Stimulated activated CD8-positive, alpha-beta memory T cell treated with anti-CD3 and anti-CD28 coated beads, Interleukin-12 subunit alpha, Interleukin-12 subunit beta, amount 100 ng/mL, for 4 hours (primary cell): Measurements from ENCODE around the gene SLC39A2.
"Not testable (repeated sequence)": the region's sequence is repeated elsewhere in the genome, so short reads cannot be mapped to it uniquely, and the experiment has no call there.

Experiments used
- DNase-seq: peaks from one replicate; pipeline ENCODE4 v3.0.0-alpha.2; 2020; ENCODE audit warnings: low read depth

SLC39A2 gene

GRCh38 chr14:21025371-21026273, 26.5 kb downstream of the SLC39A2 start:
- no peak for DNase-seq

GRCh38 chr14:21026274-21026987, 27.3 kb downstream of the SLC39A2 start:
- no peak for DNase-seq

- DNase-seq = no peak
Observed at GRCh38 chr14:21026988-21027315, 27.9 kb downstream of the SLC39A2 start.

DNA sequence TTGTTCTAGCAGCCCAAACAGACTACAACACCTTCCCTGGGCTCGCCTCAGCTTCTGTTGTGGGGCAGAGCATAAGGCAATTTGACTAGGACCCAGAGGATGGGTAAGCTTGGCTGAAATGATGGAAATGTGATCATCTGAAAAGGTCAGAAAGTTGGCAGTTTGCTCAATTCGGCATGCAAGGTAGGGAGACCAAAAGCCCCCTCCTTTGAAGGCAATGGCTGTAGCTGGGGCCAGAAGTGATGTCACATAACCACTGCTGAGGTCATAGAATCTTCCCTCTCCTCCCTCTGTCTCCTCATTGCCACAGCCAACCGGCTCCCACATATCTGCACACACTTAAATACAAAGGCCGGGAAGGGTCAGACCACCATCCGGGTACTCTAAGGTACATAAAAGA, 30.8 kb downstream of the SLC39A2 start, which contains the start of gene TPPP2:
TPPP2 (plus strand) TSS at position 301 of the 400 bp plus-strand sequence. CDS start 365 bp downstream, outside the sequence.
- no peak for DNase-seq

GRCh38 chr14:21030531-21030930, 31.4 kb downstream of the SLC39A2 start:
- DNase-seq = no peak

DNA sequence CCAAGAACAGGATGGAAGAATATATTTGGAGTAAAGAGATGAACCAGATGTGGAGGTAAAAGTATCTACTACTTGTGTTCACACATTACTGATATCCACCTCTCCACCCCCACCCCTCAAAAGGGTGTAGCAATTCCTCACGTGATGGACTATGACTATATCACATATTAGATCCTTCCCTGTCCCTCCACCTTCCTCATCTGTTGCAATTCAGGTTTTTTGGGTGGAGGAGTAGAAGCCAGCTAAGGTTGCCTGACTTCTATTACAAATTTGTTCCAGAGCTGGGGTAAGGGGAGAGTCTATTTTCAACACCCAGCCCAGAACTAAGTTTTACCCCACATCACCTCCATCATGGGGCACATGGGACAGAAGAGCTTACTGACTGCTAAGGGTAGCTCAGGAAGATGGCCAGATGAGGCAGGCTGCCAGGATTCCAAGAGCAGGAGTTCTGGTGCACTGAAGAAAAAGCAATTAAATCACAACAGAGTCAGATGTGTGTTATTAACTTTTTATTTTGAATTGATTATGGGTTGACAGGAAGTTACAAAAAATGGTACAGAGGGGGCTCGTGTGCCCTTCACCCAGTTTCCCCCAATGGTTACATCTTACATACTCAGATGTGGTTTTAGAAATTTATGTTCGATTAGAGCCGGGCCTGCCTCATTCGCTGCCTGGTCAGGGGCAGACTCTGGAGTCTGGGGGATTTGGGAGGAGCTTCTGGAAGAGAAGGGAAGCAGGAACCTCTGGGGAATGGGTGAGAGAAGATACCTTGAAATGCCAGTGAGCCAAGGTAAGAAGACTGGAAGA, 33.4 kb downstream of the SLC39A2 start:
- DNase-seq = no peak

GRCh38 chr14:21033133-21033698, 34.1 kb downstream of the SLC39A2 start:
- no peak for DNase-seq

DNA sequence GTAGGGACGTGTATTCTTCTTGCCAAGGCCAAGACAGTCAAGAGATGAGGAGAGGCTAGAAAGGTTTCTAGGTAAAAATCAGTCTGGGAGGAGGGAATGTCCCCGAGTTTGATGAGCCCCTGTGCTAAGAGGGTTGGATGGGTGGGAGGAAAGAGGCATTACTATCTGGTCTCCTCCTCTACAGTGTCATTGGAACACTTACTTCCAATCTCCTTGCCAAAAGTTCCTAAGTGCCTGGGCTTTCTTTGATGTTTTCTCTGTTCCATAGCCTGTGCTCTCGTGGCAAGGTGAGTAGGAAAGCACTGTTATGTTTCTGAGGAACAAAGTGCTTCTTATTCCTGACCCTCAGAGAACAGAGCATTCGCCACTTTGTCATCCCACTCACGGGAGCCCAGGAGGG, 35.6 kb downstream of the SLC39A2 start, which contains the start of gene RNASE13:
RNASE13 (minus strand) TSS at position 101 of the 400 bp plus-strand sequence. CDS start 519 bp downstream, outside the sequence.
- no peak for DNase-seq

DNA sequence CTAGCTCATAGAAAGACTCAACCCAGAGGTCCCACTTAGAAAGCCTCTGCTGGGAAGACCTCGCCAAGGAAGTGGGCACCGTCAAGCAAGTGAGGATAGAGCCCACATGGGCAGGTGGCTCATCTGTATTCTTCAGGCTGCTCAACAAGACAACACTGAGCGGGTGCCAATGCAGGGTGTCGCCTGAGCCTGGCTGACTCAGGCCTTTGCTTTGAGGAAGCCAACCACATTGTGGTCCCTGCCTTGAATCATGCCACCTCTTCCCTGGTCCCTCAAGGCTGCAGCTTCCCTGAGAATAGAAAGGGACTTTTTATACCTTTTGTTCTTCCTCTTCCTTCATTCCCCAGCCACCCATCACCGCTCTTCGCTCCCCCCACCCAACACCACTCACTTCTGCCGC, 37.7 kb downstream of the SLC39A2 start:
- DNase-seq = no peak

DNA sequence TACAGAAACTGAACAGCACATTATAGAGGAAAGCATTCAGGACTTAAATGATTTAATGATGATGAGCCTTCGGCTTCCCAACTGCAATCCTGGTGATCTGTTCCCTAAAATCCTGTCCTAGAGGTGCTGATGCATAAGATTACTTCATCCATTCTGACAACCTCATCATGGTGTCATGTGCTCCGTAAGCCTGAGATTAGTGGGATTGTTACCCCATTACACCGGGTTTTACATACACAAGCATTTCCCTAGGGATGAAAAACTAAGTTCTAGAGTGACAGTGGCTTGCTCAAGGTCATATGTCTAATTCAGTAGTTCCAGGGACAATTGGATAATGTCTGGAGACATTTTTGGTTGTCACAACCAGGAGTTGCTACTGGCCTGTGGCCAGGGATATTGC, 38.1 kb downstream of the SLC39A2 start:
- DNase-seq = no peak

DNA sequence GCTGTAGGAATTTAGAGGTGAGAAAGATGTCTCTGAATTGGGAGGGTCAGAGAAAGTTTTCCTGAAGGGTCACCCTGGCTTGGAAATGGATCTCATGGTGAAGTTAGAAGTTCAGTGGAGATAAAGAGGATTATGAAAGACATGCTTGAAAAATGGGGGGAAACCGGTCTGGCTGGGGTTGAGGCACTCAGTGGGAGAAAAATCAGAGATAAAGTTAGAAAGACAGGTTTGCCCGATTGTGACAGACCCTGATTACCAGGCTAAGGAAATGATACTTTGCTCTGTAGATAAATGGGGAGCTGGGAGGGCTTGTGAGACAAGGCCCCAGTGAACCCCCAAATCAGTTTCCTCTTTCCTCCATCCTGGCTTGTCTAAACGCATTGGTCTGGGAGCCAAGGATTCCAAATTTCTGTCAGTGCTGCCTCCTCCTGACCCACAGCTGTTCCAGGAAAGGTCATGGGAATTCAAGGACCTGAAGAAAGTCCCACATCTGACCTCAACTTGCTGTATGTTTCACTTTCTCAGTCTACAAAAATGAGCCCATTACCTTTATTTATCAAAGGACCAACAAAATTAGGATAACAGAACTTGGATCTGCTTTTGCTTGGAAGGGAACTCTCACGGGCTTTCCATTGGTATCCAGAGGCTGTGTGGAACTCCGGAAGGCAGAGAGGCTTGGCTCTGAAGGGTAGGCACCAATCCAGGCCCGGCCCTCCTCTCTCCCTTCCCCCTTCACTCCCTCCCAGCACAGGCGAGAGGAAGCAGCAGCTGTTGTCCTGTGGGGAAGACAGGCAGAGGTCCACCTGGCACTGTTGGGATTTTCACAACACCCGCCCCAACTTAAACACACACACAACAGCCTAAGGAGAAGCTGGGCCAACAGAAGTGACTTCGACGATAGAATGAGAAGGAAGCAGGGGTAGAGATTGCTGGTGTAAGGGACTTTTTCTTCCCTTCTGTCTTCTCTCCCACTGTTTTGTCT, 39.6 kb downstream of the SLC39A2 start:
- DNase-seq = no peak

DNA sequence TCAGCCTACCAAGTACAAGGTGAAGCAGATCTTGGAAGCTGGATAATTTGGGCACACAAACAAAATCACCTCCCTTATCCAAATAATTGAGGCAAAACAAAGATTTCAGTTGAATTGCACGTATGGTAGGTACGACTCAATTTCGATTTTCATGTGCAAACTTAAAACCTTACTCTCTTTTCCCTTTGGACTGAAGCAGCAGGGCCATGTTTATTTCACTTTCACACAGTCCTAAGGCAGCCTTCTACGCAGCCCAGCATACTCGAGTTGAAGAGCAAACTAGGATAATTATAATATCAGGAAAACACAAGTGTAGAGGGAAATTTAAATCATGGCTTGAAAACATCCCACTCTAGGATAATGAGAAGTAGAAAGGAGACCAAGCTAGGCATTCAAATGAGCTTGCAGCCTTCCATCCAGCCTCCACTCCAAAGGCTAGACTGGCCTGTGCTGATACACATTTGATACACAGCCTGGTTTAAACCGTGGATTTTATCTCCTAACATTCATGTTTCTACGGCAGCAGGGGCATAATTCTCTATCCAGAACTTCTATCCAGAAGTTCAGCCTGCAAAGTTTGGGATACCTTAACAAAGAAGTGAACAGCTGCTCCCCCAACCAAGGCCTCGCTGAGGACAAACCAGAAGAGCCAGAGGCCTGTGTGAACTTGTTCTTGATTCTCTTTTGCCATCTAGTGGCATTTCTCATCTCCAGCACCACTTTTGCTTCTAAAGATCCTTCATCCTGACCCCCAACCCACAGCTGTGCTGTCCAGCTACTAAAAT, 40.7 kb downstream of the SLC39A2 start:
- DNase-seq = no peak

DNA sequence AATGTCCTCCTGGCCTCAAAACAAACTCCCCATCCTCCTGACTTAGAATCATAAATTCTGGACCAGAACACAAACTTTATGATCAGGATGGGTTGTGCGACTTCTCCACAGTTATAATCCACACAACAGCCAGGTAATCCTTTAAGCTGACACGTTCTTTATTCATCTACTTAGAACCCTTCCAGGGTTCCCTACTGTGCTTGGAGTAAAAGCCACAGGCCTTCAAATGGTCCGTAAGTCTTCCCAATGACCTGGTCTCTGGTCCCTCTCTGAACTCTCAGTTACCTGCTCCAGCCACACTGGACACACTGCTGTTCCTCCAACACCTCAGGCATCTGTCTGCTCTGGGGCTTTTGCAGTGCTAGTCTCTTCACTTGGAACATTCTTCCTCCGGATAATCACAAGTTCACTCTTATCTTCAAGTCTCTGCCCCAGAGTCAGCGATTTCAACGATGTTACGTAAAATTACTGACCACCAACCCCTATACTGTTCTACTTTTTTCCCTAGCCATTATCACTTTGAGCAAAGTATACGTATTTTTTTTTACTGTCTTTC, 41.4 kb downstream of the SLC39A2 start:
- no peak for DNase-seq

DNA sequence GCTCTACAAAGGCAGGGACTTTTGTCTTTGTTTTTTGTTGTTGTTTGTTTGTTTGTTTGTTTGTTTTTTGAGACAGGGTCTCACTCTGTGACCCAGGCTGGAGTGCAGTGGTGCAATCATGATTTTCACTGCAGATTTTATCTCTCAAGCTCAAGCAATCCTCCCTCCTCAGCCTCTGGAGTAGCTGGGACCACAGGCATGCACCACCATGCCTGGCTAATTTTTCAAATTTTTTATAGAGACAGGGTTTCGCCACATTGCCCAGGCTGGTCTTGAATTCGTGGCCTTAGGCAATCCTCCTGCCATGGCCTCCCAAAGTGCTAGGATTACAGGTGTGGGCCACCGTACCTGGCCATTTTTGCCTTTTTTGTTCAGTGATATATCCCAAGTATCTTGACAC, 41.8 kb downstream of the SLC39A2 start:
- not testable (repeated sequence) for DNase-seq

DNA sequence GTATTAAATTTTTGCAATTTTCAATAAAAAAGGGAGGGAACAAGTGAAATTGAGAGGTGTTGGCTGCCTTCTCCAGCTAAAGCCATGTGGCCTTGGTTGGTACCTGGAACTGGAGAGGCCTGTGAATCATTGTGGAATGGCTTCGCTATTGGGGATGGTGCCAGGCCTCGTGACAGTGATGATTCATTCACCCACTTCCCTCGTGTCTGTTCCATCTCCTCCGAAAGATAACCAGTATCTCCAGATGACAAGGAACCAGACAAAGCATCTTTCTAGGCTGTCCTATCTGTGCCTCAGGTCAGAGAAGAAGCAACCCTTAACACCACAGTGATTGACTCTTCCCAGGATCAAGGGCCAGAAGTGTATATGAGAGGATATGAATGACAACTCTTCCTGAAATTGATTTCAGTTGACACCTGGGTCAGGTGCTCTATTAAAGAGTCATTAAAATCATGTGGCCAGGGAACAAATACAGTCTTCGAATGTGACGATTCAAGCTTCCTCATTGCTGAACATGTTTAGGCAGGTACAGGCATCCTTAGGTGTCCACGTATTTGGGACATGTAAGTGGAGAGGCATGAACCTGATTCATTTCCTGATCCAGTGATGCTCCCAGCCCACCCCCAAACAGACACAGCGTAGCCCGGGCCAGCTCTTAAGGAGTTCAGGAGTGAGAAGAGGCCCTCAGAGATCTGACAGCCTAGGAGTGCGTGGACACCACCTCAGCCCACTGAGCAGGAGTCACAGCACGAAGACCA, 42.8 kb downstream of the SLC39A2 start, which contains the start of gene RNASE7:
RNASE7 (plus strand) TSS at position 687 of the 758 bp plus-strand sequence. CDS start 631 bp downstream, outside the sequence.
- DNase-seq = no peak

- no peak for DNase-seq
Observed at GRCh38 chr14:21042918-21043317, 43.8 kb downstream of the SLC39A2 start.

DNA sequence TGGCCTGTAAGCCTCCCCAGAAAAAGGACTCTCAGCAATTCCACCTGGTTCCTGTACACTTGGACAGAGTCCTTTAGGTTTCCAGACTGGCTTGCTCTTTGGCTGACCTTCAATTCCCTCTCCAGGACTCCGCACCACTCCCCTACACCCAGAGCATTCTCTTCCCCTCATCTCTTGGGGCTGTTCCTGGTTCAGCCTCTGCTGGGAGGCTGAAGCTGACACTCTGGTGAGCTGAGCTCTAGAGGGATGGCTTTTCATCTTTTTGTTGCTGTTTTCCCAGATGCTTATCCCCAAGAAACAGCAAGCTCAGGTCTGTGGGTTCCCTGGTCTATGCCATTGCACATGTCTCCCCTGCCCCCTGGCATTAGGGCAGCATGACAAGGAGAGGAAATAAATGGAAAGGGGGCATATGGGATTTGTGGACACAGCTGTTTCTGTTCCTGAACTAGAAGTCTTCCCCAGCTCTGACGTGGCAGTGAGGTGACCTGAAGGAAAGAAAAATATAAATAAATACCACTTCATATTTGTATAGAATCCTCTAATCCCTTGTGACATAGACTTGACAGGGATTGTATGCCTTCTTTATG, 44.4 kb downstream of the SLC39A2 start:
- DNase-seq = no peak

DNA sequence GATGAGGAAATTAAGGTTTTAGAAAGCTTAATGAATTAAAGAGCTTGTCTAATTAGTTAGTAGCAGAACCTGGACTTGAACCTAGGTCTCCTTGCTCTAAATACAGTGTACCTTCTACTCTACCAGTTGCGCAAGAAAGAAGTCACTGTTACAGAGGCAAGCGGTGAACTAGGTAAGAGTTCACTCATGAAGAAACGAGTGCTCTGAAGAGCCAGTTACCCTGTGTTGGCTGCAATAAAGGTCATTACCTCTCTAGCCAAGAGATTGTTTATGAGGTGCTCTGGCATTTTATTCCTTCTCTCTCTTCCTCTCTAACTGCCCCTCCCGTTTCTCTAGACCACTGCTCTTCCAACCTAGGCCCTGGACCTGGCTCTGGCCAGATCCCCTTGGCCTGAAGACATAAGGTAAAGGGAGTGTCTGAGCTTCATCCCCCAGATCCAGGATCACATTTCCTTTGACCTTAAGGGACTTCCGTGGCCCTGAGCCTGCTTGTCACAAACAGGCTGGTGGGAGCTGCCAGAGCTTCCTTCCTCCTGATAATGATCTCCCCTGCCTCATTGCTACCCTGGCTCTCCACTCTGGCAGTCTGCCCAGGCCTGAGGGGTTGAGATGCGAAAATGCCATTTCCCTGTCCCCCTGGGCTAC, 45.0 kb downstream of the SLC39A2 start:
- DNase-seq = no peak
